Measurements from ENCODE around the gene MAVS.
A peak's percentile ranks its signal among the peaks of the same experiment; 100 is the strongest.

Gene MAVS

DNA sequence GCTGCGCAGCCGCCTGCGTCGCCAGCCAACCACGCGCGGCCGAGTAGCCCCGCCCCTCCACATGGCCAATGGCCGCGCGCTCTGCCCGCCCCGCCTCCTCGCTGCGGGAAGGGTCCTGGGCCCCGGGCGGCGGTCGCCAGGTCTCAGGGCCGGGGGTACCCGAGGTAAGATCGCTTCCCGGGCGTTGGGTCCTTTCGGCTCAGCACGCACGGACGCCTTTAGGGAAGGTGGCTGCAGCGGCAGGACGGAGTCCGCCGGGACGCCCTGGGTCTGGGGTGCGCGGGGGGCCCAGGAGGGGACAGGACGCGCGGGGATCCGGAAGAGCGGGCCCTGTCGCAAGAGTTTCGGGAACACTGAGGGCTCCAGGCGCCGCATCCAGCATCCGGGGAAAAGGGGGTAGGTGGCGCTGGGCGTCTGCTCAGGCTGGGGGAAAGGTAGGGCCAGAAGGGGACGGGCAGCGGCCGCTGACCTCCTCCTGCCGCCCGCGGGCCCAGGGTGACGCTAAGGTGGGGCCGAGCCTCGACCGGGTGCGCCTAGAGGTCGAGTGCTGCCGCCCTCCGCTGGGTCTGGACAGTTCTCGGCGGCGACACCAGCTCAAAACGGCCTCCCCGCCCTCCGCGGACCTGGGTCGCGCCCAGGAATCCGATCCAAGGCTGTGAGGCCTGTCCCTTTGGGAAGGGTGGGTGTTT lies at the start of gene MAVS:
Gene MAVS, plus strand, starts transcription at position 95 of the 689 bp plus-strand sequence. CDS start 7,791 bp downstream, outside the sequence.
- peak; percentile 61 for DNase-seq

DNA sequence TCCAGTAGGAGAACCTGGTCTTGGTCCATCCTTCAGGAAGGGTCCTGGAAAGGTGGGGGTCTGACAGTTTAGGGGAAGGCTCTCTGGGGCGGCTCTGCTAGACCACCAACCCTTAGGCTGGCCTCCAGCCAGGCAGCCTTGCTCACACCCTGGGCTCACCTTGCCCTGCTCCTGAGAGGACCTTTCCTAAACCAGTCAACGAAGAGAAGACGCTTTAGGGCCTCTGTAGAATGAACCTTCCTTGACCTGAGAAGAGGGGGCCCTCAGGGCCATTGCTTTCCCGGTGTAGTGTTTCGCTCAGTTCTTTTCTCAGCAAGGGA lies 49.4 kb upstream of the MAVS start:
- no peak for DNase-seq

DNA sequence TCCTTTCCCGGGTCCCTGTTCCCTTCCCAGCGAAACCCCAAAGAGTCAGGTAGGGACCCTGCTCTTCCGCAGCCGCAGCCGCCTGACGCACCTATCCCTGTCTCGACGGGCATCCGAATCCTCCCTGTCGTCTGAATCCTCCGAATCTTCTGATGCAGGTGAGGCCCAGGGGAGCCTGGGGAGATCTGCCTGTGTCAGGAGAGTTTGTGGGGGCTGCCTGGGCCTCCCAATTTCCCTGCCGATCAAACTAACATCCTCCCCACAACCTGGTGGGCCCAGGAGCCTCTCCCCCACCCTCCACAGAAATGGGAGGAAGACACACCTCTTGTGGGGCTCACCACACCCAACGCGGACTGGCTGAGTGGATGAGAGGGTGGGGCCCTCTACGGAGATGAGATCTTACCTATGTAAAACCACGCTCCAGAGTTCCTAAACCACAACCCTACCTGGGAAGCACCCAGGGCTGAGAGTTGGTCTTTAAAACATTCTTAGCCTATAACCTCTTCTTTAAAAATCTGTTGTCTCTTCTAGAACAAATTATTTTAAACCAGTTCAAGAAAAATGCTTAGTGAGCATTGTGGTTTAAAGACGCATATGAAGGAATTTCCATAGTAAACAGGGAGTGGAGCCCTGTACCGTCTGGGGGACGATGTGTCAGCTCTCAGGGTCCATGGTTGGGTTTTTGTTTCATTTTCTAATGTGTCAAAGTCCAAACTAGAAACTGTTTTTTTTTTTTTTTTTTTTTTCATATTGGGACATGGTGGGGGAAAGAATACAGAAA lies 48.9 kb upstream of the MAVS start:
- DNase-seq, result no peak

DNA sequence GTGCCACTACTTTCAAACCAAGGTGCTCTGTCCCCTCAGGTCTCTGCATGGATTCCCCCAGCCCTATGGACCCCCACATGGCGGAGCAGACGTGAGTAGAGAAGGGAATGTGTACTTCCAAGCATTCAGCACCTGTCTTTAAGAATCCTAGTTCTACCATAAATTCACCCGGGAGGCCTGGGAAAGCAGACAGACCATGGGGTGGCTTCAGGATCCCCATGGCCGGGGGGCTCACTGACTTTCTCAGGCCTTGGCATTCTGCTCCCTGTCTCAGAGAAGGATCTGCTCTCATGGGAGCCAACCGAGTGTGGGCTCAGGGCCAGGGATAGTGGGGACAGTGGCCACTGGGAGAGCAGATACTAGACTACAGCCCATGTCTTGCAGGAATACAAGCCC lies 48.3 kb upstream of the MAVS start:
- no peak for DNase-seq

DNA sequence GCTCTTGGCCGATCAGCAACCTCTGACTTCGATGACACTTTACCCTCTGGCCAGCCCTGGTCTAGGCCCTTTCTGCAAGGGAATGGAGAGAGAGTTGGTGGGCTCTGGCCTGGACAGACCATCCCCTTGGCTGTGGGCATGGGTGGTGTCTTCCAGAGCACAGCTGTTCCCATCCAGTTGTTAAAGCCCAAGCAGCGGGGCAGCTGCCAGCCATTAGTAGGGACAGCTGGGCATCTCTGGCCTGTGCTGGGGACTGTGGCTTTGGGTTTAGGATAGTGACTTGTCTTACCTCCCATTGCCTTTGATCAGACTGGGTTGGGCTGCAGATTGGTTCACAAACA lies 47.8 kb upstream of the MAVS start:
- no peak for DNase-seq

DNA sequence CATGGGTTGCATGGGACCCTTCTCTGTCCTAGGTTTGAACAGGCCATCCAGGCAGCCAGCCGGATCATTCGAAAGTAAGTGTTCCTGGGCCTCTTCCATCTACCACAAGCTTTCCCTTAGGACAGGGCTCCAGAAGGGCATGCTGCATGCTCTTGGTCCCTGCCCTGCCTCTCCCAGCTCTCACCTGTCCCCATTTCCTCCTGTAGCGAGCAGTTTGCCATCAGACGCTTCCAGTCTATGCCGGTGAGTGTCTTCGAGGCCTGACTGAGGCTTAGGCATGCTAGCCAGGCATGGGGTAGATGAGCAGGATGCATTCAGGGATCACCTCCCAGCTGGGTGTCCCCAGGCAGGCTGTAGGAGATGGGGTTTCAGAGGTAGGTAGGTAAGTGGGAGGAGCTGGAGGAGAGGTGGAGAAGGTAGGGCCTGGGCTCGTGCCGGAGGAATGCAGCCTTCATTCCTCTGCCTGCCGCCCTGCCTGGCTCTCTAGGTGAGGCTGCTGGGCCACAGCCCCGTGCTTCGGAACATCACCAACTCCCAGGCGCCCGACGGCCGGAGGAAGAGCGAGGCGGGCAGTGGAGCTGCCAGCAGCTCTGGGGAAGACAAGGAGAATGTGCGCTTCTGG lies 46.3 kb upstream of the MAVS start:
- DNase-seq, result no peak

DNA sequence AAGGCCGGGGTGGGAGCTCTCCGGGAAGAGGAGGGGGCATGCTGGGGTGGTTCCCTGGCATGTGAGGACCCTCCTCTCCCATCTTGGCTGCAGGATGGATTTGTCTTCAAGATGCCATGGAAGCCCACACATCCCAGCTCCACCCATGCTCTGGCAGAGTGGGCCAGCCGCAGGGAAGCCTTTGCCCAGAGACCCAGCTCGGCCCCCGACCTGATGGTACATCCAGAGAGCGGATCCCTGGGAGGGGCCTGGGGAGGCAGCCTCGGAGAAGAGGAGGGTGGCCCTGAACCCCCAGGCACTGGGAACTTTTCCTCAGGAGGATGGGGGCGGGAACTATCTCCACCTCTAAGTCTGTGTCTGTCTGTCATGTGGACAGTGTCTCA lies 45.8 kb upstream of the MAVS start:
- DNase-seq, result no peak

DNA sequence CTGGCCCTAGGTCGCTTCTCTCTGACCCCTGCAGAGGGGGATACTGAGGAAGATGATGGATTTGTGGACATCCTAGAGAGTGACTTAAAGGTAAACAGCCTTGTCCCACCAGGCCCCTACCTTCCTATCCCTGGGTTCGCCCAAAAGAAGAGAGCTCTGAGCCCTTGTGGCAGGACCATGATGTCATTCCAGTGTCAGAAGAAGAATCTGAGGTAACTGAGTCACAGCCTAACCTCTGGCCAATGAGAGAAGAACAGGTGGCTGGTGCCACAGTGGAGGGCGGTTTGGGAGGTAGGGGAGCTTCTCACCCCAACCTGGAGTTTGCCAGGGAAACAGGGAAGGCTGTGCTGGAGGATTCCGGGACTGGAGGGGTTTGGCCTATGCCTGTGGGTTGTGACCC lies 45.3 kb upstream of the MAVS start:
- no peak for DNase-seq

DNA sequence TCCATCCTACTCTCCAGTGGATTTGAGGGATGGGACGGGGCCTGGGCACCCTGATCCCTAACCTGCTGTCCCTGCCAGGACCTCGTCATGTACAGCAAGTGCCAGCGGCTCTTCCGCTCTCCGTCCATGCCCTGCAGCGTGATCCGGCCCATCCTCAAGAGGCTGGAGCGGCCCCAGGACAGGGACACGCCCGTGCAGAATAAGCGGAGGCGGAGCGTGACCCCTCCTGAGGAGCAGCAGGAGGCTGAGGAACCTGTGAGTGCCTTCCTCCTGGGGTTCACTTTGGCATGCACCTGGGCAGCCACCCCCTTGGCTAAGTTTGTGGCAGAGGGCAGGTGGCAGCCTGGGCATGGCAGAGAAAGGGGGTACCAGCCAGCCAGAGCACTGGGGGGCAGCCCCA lies 44.8 kb upstream of the MAVS start:
- no peak for DNase-seq

DNA sequence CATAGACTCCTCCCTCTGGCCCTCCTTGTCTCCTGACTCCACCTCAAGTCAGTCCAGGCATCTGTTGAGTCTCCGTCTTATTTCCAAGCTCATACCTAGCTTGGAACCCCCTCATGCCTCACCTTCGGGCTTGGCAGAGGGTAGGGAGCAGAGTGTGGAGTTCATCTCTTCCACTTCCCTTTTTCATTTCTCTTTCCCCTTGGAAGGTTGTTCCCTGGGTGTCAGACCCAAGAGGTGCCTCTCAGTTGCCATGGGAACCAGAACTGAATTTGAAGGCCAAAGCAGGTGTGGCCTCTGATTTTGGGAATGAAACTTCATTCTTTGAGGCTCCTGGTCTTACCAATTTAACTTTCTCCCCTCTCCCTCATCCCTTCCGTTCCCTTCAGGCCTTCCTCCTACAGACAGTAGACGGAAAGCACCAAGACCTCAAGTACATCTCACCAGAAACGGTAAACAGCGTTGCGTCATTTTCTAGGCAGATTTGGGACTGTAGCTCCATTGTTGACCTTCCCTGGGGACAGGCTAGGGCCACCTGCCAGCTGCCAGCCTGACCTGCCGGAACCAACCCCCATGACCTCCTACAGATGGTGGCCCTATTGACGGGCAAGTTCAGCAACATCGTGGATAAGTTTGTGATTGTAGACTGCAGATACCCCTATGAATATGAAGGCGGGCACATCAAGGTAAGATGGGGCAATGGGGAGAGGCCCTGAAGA lies 44.0 kb upstream of the MAVS start:
- peak; percentile 45 for DNase-seq

DNA sequence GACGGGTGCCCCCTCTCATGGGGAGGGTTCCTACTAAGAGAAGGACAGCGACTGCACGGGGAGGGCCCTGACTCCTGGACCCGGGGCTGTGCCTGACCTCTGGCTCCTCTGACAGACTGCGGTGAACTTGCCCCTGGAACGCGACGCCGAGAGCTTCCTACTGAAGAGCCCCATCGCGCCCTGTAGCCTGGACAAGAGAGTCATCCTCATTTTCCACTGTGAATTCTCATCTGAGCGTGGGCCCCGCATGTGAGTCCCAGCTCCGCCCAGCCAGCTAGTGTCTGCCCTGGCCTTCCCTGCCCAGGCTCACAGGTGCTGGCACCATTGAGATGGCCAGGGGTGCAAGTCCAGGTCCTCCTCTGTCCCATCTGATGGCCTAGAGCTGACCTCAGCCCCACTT lies 43.3 kb upstream of the MAVS start:
- DNase-seq, result no peak

DNA sequence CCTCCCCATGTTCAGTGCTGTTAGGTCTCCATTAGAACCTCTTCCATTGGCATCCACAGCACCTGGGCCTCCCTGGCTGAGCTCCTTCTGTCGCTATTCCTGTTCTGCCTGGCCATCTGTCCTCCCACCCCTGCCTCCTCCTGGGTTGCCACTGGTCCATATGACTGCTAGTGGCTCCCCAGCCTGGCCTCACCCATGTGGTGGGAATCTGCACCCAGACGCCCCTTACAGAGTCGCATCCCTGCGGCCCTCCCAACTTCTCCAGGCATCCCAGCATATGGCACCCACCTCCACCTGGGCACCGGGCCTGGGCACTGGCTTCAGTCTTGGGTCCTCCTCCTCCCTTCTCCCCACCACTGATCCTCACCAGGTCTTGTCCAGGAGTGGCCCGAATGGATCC lies 42.8 kb upstream of the MAVS start:
- DNase-seq, result no peak

DNA sequence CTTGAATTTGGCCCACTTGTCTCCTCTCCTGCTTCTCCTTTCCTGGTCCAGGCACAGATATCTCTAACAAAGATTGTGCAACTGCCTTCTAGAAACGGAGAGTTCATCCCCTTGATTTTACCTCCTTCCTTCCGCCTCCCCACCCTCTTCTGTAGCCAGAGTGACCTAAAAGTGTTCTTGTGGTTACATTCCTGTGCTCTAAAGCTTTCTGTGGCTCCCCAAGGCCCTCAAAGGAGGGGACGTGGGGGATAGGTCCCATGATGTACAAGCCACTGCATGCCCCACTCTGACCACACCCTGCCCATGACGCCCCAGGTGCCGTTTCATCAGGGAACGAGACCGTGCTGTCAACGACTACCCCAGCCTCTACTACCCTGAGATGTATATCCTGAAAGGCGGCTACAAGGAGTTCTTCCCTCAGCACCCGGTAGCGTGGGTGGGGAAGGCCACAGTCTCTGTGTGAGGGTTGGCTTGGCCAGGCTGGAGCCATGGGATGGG lies 42.3 kb upstream of the MAVS start:
- no peak for DNase-seq

DNA sequence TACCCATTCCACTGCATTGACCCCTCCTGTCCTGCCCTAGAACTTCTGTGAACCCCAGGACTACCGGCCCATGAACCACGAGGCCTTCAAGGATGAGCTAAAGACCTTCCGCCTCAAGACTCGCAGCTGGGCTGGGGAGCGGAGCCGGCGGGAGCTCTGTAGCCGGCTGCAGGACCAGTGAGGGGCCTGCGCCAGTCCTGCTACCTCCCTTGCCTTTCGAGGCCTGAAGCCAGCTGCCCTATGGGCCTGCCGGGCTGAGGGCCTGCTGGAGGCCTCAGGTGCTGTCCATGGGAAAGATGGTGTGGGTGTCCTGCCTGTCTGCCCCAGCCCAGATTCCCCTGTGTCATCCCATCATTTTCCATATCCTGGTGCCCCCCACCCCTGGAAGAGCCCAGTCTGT lies 41.9 kb upstream of the MAVS start:
- no peak for DNase-seq

DNA sequence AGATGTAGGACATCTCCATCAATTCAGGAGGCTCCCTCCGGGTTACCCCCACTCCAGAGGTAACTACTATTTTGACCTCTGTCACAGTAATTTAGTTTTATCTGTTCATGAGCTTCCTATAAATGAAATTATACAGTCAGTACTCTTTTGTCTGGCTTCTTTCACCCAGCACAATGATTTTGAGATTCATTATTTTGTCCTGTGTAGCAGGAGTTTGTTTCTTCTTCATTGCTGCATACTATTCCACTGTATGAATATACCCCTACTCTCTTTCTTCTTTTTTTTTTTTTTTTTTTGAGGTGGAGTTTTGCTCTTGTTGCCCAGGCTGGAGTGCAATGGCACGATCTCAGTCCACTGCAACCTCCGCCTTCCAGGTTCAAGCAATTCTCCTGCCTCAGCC lies 38.1 kb upstream of the MAVS start:
- no peak for DNase-seq

DNA sequence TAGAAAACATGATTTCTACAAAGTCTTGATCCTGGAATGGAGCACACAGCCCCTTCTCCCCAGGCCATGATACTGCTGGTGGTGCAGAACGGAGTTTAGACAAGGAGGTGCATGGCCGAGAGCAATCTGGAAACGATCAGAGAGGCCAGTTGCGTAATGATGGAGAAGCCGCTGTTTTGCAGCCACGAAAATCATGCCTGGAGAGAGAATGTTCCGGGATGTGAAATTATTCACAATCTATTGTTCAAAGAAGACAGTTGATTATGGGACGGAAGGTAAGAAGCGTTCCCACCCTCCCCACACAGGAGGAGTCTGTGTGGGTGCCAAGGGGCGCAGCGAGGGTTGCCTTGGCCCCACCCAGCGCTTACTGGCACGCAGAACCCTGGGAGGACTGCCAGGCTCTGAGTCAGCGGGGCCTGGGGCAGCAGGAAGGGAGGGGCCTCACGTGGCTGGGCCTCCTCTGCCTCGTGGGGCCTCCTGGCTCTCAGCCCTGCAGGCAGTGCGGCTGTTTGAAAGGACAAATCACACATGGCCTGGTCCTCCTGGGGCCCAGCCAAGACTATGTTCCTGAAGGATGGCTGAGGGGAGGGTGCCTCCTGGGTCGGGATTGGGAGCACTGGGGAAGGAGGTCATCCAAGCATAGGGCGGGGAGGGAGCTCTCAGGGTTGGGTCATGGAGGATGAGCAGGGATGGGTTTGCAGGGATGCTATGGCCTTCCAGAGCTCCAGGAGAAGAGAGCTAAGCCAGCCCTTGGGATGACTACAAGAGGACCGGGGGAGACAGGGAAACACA lies 35.0 kb upstream of the MAVS start:
- peak; percentile 96 for DNase-seq

DNA sequence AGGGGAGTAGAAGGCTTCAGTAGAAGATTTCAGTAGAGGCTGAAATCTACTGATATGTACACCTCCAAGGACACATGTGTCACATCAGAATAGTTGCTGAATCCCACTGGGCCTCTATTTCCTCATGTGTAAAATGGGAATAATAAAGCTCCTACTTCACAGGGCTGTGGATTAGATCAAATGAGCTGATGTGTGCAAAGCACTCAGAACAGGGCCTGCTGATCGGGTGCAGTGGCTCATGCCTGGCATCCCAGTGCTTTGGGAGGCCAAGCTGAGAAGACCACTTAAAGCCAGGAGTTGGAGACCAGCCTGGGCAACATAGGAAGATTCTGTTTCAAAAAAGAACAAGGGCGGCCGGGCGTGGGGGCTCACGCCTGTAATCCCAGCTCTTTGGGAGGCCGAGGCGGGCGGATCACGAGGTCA lies 34.4 kb upstream of the MAVS start:
- DNase-seq, result no peak

DNA sequence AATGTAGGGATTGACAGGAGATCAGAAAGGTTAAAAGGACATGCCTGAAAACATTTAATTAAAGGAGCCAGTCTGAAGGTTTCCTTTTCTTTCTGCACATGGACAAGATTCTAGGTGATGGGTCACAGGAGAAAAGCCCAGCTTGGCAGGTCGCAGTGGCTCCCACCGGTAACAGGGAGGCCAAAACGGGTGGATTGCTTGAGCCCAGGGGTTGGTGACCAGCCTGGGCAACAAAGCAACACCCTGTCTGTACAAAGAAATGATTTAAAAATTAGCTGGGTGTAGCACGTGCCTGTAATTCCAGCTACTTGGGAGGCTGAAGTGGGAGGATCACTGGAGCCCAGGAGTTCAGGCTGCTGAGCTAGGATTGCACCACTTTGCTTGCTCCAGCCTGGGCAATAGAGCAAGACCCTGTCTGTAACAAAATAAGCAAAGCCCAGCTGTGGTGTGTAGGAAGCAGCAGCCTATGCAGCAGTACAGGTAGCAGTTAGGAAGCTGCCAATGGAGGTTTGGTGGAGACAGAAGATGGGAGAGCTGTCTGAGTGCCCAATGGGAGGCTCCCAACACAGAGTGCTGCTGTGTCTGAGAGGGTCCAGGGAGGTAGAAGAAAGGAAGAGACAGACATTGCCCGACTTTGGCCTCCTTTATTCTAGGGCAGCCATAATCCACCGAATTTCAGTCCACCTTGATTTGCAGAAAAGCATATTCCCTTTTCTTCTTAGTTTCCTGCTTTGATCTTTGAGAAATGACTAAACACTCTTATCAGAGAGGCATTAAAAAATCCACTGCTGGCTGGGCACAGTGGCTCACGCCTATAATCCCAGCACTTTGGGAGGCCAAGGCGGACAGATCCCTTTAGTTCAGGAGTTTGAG lies 33.4 kb upstream of the MAVS start:
- no peak for DNase-seq

DNA sequence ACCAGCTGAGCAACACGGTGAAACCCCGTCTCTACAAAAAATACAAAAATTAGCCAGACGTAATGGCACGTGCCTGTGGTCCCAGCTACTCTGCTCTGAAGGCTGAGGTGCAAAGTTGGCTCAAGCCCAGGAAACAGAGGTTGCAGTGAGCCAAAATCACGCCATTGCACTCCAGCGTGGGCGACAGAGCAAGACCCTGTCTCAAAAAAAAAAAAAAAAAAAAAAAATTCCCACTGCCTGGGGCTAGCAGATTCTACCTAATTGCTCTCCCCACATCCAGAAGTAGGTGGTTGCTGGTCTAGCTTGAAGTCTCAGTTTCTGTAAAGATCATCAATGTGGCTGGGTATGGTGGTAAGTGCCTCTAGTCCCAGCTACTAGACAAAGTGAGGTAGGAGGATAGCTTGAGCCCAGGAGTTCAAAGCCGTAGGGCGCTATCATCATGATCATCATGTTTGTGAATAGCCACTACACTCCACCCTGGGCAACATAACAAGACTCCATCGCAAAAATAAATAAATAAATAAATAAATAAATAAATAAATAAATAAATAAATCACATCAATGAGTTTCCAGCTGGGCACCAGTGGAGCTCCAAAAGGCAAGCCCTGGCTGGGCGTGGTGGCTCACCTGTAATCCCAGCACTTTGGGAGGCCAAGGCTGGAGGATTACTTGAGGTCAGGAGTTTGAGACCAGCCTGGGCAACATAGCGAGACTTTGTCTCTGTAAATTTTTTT lies 32.6 kb upstream of the MAVS start:
- no peak for DNase-seq

DNA sequence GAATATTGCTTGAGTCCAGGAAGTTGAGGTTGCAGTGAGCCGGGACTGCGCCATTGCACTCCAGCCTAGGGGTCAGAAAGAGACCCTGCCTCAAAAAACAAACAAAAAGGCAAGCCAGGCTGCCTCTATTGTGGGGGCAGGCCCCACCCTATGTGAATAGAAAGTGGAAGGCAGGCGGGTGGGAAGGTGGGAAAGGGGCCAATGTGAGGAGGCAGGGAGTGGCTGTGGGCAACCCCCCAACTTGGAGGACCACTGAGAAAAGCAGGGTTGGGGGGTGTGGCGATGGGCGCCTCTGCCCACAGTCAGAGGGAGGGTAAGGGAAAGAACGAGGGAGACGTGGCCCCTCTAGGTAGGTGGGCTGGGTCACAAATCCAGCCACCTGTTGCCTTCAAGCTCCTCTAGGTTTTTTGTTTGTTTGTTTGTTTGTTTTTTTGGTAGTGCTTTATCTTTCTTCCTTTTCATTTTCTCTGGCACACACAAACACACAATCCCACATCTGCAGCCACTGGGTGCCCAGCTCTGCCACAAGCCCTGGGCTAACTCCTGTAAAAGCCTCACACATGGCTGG lies 31.6 kb upstream of the MAVS start:
- no peak for DNase-seq
